GM18511 (cell line): ENCODE data around the gene FIS1.
"Not testable (repeated sequence)": the region's sequence is repeated elsewhere in the genome, so short reads cannot be mapped to it uniquely, and the experiment has no call there.

Source experiments
- ATAC-seq: cut with Tn5 transposase; IDR thresholded peaks from one replicate; pipeline ENCODE4 v1.9.1; 2021; ENCODE audit warnings: mild to moderate bottlenecking, moderate library complexity; ENCODE audit not compliant: unreplicated experiment

The FIS1 gene

DNA sequence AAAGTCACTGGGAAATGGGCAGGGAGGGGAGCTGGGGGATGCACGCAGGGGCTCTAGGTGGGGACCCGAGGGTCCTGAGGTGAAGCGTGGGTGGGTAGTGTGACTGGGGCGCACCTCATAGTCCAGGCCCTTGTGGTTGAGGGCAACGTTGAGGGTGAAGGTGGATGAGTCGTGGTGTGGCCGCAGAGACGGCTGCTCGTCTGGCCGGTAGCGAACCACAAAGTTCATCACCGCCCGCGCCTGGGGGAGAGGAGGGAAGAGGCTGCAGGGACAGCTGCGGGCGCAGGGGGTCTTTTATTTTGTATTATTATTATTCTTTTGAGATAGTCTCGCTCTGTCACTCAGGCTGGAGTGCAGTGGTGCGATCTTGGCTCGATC lies 38.2 kb downstream of the FIS1 start:
- no peak for ATAC-seq

GRCh38 chr7:101205901-101206664 lies 38.8 kb downstream of the FIS1 start:
- no peak for ATAC-seq

GRCh38 chr7:101203740-101204738 lies 40.8 kb downstream of the FIS1 start:
- ATAC-seq, result not testable (repeated sequence)

- ATAC-seq, result no peak
These were observed 42.3 kb downstream of the FIS1 start for GRCh38 chr7:101202603-101202918.

GRCh38 chr7:101201695-101202602 lies 42.9 kb downstream of the FIS1 start:
- ATAC-seq, result no peak

DNA sequence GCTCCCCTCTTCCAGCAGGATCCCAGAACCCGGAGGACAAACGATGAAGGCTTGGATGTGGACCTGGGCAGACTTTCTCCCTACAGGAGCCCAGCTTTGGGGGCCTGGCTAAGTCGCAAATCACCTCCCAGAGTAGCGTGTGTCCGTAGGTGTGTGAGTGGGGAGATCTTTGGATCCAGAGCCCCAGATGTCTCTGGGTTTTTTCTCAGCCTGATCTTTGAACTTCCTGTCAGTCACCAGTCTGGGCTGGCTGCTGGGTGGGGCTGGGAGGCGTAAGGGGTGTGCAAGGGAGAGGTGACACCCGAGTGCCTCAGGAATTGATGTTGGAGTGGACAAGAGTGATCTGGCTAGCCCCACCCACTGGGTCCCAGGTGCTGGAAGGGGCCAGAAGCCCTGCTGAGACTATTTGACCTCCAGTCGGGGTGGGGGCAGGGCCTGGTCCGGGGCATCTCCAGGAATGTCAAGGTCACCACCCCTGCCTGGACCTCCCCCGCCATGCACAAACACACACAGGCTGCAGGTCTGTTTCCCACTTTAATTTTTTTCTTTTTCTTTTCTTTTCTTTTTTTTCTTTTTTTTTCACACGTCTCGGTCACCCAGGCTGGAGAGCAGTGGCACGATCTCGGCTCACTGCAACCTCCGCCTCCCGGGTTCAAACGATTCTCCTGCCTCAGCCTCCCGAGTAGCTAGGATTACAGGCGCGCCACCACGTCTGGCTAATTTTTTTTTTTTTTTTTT lies 43.9 kb downstream of the FIS1 start, which contains the start of gene MOGAT3:
Gene MOGAT3 (minus strand): TSS at position 175 of the 738 bp plus-strand sequence. CDS start 182 bp downstream, outside the sequence.
- ATAC-seq, result no peak

- no peak for ATAC-seq
These were observed 44.4 kb downstream of the FIS1 start for GRCh38 chr7:101200504-101200861.

DNA sequence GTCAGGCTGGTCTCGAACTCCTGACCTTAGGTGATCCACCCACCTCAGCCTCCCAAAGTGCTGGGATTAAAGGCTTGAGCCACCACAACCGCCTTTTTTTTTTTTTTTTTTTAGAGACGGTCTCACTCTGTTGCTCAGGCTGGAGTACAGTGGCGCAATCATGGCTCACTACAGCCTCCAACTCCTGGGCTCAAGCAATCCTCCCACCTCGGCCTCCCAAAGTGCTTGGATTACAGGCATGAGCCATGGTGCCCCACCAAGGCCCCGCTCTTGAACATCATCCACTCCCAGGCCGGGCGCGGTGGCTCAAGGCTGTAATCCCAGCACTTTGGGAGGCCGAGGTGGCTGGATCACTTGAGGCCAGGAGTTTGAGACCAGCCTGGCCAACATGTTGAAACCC lies 45.4 kb downstream of the FIS1 start:
- not testable (repeated sequence) for ATAC-seq

- ATAC-seq, result no peak
These were observed 46.4 kb downstream of the FIS1 start for GRCh38 chr7:101198476-101198875.

GRCh38 chr7:101197991-101198390 lies 46.9 kb downstream of the FIS1 start:
- no peak for ATAC-seq

- ATAC-seq, result no peak
These were observed 49.0 kb downstream of the FIS1 start for GRCh38 chr7:101195884-101196283.
